GM19328 (cell line): ENCODE data around the gene BCL2.

Experiments used
- ATAC-seq: cut with Tn5 transposase; IDR thresholded peaks from one replicate; pipeline ENCODE4 v1.9.1; 2021; ENCODE audit warnings: mild to moderate bottlenecking, moderate library complexity; ENCODE audit not compliant: unreplicated experiment

The BCL2 gene

DNA sequence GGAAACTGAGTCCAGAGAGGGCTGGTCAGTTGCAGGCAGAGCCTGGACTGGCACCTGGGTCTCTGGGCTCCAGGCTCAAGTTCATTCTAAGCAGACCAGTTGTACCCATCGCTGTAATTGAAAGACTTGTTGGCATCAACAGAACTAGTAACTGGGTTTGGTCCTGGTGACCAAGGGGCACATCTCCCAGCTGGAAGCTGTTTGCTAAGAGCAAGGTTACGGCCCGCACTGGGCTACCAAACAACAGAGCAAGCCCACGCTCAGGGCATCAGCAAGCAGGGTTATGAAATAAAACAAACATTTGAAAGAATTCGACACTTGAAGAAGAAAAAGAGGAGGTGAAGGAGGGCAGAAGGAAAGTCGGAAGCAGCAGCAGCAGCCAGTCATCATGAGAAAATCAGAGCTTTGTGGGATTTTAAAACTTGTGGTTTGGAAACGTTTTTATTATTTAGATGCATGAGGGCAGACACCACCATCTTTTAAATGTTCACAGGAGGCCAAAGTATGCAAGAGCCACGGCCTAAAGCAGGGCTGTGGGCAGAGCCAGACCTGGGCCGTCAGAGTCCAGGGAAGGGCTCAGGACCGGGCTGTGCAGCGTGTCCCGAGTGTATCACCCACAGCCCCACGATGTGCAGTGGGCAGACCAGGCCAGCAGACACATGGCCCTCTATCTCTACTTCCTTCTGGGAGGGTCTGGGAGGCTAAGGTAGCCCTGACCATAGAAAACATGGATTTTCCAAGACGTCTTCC lies 220.3 kb downstream of the BCL2 start:
- ATAC-seq = no peak

DNA sequence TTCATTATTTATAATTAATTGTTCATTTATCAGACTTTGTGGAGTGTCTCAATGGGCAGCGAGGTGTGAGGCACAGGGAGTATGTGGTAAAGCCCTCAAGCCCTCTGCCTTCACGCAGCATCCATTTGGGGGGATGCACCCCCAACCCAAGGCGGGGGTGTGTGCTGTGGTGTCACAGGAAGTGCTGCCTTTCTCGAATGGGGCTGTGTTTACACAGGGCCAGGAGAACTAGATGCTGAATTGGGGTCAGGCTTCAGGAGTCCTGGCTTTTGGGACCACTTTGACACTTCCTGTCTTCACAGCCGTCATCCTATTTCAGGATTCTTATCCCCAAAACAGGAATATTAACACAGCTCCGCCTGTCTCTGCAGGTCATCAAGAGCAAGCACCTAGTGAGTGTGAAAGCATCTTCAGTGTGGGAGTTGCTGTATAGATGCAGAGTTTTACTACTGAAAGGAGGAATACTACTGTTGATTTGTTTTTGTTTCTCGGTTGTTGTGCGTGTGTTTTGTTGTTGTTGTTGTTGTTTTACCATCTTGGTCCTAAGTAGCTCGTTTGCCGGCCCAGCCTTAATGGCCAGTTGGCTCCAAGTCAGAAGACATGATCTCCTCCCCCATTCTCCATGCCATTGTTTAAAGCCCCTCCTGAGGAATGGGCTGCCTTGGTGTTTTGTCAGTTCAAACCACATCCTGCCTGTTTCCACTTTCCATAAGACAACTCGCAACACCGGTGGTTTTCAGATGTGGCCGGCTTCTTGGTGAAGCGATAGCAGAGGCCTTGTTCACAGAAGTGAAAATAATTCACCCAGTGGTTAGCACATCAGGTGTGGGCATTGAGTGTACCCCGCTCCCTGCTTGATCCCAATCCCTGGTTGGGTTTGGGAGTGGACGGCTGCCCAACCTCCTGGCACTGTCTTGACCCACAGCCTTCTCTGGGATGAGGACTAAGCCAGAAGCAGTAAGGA lies 221.3 kb downstream of the BCL2 start:
- peak; percentile 74 for ATAC-seq

DNA sequence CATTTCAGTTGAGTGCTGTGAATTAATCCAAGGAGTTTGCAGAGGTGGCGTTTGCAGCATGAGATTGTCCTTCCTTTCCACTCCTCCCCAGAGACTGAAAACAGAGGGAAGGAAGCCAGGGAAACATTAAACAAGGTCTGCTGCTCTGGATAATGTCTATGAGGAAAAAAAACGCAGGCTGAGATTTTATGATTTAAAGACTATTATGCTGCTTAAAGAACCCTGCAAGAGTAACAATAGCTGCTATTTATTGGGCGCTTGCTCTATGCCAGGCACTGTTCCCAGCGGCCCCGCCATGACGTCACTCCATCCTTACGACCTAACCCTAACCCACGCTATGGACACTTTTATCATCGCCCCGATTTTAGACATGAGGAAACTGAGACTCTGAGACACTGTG lies 222.4 kb downstream of the BCL2 start:
- no peak for ATAC-seq

DNA sequence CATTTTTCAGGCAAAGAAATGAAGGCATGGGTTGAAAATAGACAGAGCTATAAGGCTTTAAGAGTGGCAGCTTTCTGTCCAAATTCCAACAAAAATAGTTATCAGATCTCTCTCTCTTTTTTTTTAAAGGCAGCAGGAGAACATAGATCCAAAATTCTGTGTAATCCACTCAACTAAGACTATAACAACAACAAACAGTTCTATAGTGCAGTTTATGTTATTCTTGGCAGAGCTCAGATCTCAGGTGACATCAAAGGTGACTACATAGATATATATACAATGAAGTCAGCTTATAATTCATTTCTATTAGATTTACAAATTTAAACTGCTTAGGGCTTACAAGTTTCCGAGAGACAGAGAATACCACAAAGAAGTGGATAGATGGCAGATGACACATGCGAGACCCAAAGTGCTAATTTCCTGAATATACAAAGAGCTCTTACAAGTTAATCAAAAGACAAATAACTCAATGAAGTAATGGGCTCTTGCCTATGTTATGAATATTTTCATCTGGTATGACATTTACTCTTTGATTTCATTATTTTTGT lies 223.2 kb downstream of the BCL2 start:
- ATAC-seq = no peak

DNA sequence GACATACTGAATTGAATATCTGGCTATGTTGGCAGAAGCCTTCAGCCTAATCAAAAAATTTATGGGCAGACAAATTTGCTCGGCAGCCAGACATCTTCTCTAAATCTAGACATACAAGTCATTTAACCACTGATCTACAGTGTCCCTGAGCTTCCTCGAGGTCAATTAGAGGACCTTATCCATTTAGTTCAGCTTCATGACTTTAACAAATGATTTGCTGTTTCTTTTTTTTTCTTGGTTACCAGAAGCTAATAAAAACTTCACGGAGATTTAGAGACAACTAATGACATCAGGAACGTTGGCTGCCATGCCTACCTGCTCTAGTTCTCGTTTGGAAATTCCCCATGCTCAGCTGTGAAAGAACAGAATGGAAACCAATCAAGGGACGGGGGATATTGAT lies 223.8 kb downstream of the BCL2 start:
- ATAC-seq = no peak

DNA sequence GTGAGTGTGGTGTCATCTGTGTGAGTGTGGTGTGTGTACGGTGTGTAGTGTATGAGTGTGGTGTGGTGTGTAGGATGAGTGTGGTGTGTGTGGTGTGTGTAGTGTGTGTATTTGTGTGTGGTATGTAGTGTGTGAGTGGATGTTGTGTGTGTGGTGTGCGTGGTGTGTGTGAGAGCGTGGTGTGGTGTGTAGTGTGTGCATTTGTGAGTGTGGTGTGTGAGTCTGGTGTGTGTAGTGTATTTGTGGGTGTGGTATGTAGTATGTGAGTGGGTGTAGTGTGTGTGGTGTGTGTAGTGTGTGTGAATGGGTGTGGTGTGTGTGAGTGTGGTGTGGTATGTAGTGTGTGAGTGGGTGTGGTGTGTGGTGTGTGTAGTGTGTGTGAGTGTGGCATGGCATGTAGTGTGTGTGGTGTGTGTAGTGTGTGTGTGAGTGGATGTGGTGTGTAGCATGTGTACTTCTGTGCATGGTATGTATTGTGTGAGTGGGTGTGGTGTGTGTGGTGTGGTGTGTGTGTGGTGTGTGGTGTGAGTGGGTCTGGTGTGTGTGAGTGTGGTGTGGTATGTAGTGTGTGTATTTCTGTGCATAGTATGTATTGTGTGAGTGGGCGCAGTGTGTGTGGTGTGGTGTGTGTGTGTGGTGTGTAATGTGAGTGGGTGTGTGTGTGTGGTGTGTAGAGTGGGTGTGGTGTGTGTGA lies 227.8 kb downstream of the BCL2 start:
- no peak for ATAC-seq

DNA sequence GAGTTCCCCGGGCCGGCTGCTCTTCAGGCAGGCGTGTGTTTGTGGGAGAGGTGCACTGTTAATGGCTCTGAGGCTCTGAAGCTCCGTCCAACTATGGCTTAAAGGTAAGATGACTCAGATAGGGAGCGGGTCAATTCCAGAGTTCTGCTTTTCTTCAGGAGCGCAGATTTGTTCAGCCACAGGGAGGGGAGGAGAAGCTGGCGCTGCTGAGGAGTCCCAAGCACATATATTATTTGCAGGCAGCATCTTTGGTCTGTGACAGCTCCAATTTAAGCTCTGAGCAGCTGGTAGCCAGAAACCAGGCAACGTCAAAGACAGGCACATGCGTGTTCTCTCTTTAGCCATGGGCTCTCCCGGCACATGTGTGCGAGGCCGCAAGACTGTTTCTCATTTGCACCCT lies 229.2 kb downstream of the BCL2 start:
- ATAC-seq = no peak

DNA sequence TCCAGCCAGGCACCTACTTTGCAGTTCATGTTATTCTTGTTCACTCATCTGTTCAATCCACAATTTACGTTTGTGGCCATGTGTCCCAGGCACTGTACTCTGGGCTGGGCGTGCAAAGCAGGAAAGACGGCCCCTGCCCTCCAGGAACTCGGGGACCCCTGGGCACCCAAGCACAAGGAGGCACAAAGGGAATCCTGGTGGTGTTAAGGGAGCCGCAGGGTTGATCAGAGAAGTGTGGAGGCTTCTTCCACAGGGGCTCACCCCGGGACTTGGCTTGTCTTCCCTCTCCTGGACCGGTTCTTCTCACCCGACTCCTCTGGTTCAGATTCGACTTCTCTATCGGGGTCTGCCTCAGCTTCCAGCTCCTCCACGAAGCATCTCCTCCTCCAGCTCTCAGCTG lies 230.5 kb downstream of the BCL2 start:
- no peak for ATAC-seq

DNA sequence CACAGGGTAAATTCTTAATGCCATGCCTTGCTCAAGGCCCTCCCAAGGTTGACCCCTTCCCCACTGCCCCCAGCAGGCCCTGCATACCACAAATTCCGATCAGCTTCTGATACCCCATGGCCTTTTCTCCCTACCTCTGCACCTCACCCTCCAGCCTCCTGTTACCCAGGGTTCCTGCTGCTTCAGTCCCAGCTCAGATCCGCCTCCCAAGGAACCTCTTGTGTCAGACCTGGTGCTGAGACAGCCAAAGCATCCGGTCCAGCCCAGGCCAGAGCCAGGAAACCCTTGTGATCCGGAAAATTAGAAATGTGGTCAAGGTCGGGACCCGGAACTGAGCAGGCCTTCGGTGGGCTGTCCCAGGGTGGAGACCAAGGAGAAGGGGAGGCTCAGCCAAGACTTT lies 231.3 kb downstream of the BCL2 start:
- no peak for ATAC-seq

DNA sequence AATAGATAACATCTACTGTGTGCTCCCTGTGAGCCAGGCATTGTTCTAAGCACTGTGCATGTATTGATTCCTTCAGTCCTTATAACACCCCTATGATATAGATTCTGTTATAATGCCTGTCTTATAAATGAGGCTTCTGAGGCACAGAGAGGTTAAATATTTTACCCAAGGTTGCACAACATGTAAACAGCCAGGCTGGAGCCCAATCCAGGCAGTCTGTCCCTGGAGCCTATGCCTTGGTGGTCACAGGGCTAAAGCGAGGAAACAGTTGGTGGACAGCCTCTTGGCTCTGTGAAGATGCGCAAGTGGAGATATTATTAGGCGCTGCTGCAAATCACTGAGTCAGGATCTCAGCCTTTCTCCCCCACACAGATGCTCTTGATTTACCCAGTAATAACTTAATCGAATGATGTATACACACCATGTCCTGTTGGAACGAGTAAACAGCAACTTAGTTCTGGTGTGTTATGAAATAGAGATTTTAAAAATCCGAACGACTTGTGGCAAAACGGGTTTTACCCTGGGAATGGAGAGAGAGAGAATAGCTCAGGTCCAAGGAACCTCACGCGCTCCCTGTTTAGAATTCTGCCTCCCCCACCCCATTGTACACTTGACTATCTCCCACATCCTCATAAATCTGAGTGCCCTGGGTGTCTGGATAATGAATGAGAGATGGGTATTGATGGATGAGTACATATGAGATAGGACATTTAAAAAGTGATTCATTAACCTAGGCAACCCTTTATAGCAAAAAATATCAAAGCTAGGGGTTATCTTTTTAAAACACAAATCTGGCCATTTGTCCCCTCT lies 231.9 kb downstream of the BCL2 start:
- ATAC-seq = no peak

DNA sequence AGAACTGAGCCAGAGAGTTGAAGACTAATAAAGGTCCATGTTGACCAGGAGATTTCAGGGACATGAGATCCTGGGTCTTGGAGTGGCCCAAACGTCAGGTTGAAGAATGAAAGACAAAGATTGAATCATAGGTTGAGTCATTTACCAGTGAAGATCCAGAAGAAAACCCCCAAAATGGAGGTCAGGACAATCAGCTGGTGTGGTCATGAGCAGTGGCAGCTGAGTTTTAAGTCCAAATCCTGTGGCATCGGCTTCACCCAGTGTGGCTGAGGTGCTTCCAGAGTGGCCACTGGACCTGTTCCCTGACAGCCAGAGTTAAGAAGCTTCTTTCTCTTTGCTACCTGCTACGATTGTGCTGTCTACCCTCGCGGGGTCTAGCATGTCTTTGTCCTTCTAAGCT lies 234.0 kb downstream of the BCL2 start:
- no peak for ATAC-seq

DNA sequence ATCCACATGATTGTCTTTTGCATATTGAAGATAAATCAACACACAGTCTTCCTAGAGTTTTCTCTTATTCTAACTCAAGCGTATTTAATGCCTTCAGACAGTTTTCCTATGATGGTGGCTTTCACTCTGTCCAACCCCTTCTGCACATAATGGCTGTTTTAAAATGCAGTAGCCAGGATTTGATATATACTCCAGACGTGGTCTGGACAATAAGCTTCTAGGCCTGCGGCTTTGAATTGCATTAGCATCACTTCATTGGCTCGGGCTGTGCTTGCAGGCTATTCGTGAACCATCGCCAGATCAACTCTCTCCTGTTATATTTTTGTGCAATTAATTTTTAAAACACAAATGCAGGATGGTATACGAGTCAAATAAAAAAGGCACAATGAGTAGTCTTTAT lies 235.3 kb downstream of the BCL2 start:
- no peak for ATAC-seq

DNA sequence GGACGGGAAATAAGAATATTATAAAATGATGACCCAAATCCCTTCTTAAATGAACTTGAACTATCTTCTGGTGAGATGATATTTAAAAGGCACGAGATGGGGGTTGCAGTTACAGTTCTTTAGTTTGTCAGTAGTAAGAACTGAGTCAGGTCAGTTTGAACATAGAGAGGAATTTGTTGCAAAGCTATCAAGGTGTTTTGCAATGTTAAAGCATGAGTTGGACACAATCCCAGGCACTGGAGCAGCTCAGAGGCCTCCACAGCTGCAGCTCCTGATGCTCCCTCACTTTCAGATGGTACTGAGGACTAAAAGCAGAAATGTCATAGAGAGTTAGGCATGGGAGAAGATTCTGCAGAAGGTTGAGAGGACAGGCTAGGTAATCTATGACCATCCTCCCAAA lies 236.0 kb downstream of the BCL2 start:
- no peak for ATAC-seq

DNA sequence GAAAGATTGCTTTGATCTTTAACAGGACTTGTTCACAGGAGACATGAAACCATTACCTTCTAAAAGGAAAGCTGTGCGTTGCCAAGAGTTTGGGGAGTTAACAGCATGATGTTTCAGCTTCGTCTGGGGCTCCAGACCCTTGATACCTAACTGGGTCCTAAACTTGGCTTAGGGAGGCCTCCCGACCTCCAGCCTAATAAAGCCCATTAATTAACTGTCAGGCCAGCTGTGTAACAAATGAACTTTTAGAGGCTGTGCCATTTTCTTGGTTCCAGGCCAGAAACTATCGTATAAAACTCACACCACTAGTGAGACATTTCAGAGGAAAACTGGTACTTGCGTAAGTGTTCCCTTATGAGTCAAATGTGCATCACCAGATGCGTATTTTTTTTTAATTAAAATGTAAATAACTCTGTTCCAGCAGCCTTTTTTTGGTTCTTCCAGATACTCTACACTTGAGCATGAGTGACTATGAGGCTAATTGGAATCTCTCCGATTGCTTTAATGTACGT lies 236.5 kb downstream of the BCL2 start:
- ATAC-seq = no peak

DNA sequence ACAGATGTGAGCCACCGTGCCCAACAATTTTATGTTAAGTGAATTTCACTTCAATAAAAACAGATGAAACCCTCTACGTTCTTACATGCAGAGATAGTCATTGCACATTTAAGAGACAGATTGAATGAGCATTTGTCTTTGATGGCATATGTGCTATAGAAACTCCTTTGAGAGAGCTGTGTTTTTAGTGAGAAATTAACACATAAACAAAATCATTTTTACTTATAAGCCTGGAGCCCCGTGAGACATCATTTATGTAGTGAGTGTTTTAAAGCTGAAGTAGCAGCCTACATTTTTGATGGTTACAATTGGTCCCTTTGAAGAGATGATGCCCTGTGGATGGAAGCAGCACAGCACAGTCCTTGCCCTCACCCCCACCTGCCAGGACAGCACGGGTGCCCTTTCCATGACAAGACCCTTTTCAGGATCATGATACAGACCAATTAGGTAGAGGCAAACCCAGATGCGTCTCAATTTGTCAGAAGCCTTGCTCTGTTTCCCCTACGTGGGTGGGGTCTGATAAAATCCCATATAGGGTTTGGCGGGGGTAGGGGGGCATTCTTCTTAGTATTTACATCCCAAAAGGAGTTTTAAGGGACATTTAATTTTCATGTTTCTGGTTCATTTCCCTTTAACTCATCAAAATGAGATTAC lies 237.1 kb downstream of the BCL2 start:
- no peak for ATAC-seq

DNA sequence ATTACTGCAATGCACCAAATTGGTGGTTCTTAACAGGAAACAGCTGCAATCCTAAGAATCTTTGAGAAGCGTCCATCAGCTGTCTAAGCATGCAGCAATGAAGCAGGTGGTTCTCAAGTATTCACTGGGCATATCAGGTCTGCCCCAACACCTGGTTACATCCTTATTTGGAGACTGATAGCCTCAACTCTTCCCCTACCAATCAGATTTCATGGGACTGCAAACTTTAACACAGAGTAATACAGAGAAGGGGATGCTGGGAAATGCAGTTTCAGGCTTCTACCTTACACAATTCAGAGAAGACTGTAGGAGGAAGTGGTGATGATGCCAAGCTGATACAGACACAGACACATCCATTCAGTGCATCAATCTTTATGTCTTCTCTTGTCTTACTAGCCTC lies 240.5 kb downstream of the BCL2 start:
- peak; percentile 43 for ATAC-seq

DNA sequence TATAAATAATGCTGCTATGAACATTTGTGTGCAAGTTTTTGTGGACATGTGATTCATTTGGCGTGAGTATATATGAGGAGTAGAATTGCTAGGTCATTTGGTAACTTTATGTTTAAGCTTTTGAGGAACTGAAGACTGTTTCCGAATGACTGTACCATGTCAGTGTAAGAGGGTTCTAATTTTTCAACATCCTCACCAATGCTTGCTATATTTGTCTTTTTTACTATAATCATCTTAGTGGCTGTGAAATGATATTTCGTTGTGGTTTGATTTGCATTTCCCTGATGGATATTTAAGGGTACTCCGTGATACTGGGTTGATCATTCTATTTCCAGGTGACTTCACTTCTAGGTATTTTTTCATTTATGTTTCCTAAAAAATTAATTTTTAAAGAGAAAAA lies 241.1 kb downstream of the BCL2 start:
- ATAC-seq = peak; percentile 92

DNA sequence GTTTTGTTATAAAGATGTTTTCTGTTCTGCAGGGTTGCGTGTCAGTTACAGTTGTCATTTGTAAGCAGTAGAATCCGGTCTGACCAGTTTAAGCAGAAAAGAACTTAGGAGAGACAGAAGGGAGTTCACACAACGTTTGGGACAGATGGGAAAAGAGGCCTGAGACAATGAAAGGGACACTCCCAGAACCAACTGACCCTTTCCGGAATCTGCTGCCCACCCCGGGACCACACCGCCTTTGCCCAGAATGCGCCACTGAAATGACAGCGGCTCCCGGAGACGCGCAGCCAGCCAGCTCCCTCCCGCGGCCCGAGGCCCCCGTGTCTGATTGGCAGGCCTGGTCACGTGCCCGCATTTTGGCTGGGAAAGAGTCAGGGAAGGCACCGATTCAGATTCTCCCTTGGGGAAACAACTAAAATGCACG lies 244.6 kb downstream of the BCL2 start:
- ATAC-seq = no peak

DNA sequence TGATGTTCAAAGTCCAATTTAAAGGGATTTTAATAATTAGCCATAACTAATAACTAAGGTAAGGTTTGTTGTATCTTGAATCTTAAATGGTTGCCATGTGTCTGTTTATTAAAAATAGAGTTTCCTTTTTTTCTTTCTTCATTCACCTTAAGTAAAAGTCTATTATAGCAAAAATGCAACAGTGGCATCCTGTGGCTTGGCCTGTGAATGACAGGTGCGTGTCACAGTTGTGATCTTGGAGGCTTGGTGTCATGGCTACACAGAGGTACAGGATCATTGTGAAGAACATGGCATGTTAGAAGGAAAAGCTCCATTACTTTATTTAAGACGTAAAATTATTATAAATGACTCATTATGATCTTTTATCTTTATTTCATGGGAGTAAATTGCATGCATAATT lies 246.1 kb downstream of the BCL2 start:
- ATAC-seq = no peak
